Measurements from ENCODE around the gene GORASP2. TPM values are rescaled to one million over a fixed set of nuclear protein-coding genes. Genes with fewer than 3 reads are reported as not detected.

The GORASP2 gene
- total RNA-seq, result 10 to 100 TPM; 30.6 to 45.2 (median 35.3) TPM

GRCh38 chr2:170928824-170929685, at the start of gene GORASP2:
GORASP2 (plus strand) TSS chr2:170929253; CDS start chr2:170929341, 88 bp downstream.
- Histone ChIP-seq H3K36me3 (no peaks in the 10 kb centered on the region), H3K27me3 (no peaks in the 10 kb centered on the region), H3K27ac (peak within 1 kb of the TSS; percentile 93 to 97 (median 94)), H3K9me3 (no peaks in the 10 kb centered on the region), H3K4me1 (peaks cover 0 to 24% (median 5%) of the 10 kb centered on the region in 4 donors), H3K4me3 (peak within 1 kb of the TSS; percentile 76 to 100 (median 92))
- DNase-seq, result peak; percentile 98 to 99 (median 99)
- TF ChIP-seq POLR2A (IDR thresholded peaks at IDR 0.05), result peak; percentile 88 to 91
- TF ChIP-seq, protein P1, sequence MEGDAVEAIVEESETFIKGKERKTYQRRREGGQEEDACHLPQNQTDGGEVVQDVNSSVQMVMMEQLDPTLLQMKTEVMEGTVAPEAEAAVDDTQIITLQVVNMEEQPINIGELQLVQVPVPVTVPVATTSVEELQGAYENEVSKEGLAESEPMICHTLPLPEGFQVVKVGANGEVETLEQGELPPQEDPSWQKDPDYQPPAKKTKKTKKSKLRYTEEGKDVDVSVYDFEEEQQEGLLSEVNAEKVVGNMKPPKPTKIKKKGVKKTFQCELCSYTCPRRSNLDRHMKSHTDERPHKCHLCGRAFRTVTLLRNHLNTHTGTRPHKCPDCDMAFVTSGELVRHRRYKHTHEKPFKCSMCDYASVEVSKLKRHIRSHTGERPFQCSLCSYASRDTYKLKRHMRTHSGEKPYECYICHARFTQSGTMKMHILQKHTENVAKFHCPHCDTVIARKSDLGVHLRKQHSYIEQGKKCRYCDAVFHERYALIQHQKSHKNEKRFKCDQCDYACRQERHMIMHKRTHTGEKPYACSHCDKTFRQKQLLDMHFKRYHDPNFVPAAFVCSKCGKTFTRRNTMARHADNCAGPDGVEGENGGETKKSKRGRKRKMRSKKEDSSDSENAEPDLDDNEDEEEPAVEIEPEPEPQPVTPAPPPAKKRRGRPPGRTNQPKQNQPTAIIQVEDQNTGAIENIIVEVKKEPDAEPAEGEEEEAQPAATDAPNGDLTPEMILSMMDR (IDR thresholded peaks at IDR 0.05), result peak; percentile 91 to 99 (median 98)

DNA sequence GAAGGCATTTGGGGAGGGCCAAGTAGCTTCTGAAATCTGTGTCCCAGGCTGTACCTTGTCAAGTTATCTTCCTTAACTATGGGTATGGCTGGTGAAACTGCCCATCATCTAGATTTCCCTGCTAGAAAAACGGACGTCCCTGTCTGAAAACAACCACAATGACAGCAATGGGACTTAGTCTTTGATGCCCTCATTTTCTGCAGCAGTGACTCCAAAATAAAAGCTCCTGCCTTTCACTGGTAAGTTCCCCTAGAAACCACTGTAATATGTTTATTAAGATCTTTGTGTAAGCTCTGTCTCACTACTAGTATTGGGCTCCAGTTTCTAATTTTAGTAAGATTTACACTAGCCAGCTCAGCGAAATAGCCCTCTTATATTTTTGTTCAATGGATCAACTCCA, 47.2 kb upstream of the GORASP2 start:
- Histone ChIP-seq H3K36me3 (no peaks in the 10 kb centered on the region), H3K4me1 (no peaks in the 10 kb centered on the region), H3K27ac (no peak overlapping the region), H3K27me3 (no peaks in the 10 kb centered on the region), H3K4me3 (no peak overlapping the region), H3K9me3 (no peaks in the 10 kb centered on the region)
- DNase-seq, result no peak
- TF ChIP-seq, protein P1 (IDR thresholded peaks at IDR 0.05), result no peak
- TF ChIP-seq POLR2A (IDR thresholded peaks at IDR 0.05), result no peak

GRCh38 chr2:170882758-170883157, 46.3 kb upstream of the GORASP2 start:
- DNase-seq, result no peak
- no peak overlapping the region for H3K27ac ChIP-seq
- TF ChIP-seq POLR2A (IDR thresholded peaks at IDR 0.05), result no peak
- no peaks in the 10 kb centered on the region for H3K36me3 ChIP-seq
- no peak overlapping the region for H3K4me3 ChIP-seq
- H3K27me3 ChIP-seq, result no peaks in the 10 kb centered on the region
- H3K9me3 ChIP-seq, result no peaks in the 10 kb centered on the region
- no peaks in the 10 kb centered on the region for H3K4me1 ChIP-seq

GRCh38 chr2:170883683-170884082, 45.4 kb upstream of the GORASP2 start:
- no peak overlapping the region for H3K27ac ChIP-seq

DNA sequence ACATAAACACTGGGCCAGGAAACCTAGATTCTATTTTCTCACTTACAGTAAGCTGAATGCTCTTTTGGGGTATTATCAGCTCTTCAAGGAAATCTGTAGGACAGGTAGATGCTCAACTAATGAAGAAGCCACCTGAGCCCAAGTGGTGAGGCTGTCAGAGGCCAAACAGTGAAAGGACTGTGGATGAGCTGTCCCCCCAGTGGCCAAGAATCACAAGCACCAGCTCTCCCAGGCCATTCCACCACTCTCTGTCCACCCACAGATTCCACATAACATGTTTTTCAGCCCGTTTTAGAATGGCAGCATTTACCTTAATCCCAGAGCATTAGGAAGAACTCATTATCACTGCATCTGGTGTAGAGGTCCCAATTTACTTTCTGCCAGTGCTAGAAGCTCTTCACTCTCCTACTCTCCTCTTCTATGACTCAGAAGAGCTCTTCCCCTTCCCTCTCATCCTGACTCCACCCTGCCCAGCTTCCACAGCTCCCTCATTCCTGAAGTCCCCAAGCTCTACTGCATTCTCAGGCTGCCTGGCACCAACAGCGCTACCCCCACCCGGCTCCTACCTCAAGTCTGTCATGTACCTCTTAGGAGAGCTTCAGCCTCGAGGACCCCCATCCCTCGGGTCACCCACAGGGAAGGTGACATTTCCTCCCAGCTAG, 43.8 kb upstream of the GORASP2 start:
- no peaks in the 10 kb centered on the region for H3K27me3 ChIP-seq
- no peaks in the 10 kb centered on the region for H3K4me1 ChIP-seq
- H3K9me3 ChIP-seq, result no peaks in the 10 kb centered on the region
- DNase-seq, result no peak
- no peak overlapping the region for H3K4me3 ChIP-seq
- no peak overlapping the region for H3K27ac ChIP-seq
- H3K36me3 ChIP-seq, result no peaks in the 10 kb centered on the region
- TF ChIP-seq POLR2A (IDR thresholded peaks at IDR 0.05), result no peak
- TF ChIP-seq, protein P1 (IDR thresholded peaks at IDR 0.05), result no peak

More at GRCh38 chr2:170883683-170884082, 45.4 kb upstream of the GORASP2 start:
- H3K36me3 ChIP-seq, result no peaks in the 10 kb centered on the region
- DNase-seq, result no peak
- H3K9me3 ChIP-seq, result no peaks in the 10 kb centered on the region
- no peak for TF ChIP-seq POLR2A (IDR thresholded peaks at IDR 0.05)
- TF ChIP-seq, protein P1 (IDR thresholded peaks at IDR 0.05), result no peak
- no peaks in the 10 kb centered on the region for H3K4me1 ChIP-seq
- no peaks in the 10 kb centered on the region for H3K27me3 ChIP-seq
- H3K4me3 ChIP-seq, result no peak overlapping the region

DNA sequence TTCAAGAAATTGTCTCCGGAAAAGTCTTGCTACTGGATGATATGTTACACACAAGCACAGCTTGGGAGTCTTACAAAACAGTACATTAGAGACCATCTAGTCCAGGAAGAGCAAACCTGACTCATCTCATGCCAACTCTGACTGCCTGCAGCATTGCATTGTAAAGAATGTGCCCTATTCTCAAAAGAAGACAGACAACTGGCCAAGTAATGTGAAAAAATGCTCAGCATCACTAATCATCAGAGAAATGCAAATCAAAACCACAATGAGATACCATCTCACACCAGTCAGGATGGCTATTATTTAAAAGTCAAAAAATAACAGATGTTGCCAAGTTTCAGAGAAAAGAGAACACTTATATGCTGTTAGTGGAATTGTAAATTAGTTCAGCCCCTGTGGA, 42.7 kb upstream of the GORASP2 start:
- TF ChIP-seq, protein P1 (IDR thresholded peaks at IDR 0.05), result no peak
- TF ChIP-seq POLR2A (IDR thresholded peaks at IDR 0.05), result no peak
- Histone ChIP-seq H3K36me3 (no peaks in the 10 kb centered on the region), H3K27me3 (no peaks in the 10 kb centered on the region), H3K9me3 (no peaks in the 10 kb centered on the region), H3K4me3 (no peak overlapping the region), H3K27ac (no peak overlapping the region), H3K4me1 (no peaks in the 10 kb centered on the region)
- DNase-seq, result no peak

Data from Peyer's patch (tissue), 4 donors.